ENCODE measurements around the gene CAVIN4.

GRCh38 chr9:100598641-100599145 is 20.8 kb downstream of the CAVIN4 start:
- TF ChIP-seq POLR2A (IDR thresholded peaks at IDR 0.05) (no peak), CTCF (IDR thresholded peaks at IDR 0.05) (no peak)
